Endothelial cell of umbilical vein (primary cell): ENCODE data around the gene SNN. TPM values are rescaled to one million over a fixed set of nuclear protein-coding genes. Genes with fewer than 3 reads are reported as not detected.

Experiments used
- BruUV-seq: library from RNA; stranded (reverse); fragments of 400-500 nt; replicated peaks from 2 replicates; lab custom pipeline; 2021; lab: Mats Ljungman, UMichigan
- CTCF ChIA-PET: fragments of 300-600, 350-600 bp; sonication (Branson Sonifier 250); formaldehyde crosslinking; loops from one replicate; lab custom pipeline; 2021; ENCODE audit warnings: antibody characterized with exemption, inconsistent platforms; lab: Charles Lee
- POLR2A ChIA-PET: fragments of 300-600, 350-600 bp; sonication (Branson Sonifier 250); formaldehyde crosslinking; loops from one replicate; lab custom pipeline; 2021; ENCODE audit warnings: antibody characterized with exemption, inconsistent platforms; lab: Charles Lee
- DNase-seq: peaks from one replicate; pipeline ENCODE4 v3.0.0-alpha.2; 2011; ENCODE audit warnings: low read depth, low spot score
- FAIRE-seq: peaks from 2 replicates; lab custom pipeline; 2011; peaks lifted over from hg19 to GRCh38; lab: Jason Lieb, UNC
- H2AFZ ChIP-seq: 2 replicates; pipeline ENCODE4 v1.6.0; 2012; ENCODE audit warnings: low read depth, low read length, control low read depth, inconsistent platforms
- H3K27ac ChIP-seq: 2 replicates; pipeline ENCODE4 v1.5.1; 2011; ENCODE audit warnings: low read depth, mild to moderate bottlenecking, control low read depth, low read length, moderate library complexity; ENCODE audit not compliant: insufficient read depth
- H3K27me3 ChIP-seq, 2 experiments: 2 replicates each; pipeline versions ENCODE4 v1.6.0 to v1.6.1; 2011; ENCODE audit warnings: low read length in 2 of 2, mixed read lengths in 1 of 2; ENCODE audit not compliant: control insufficient read depth in 2 of 2, insufficient read depth in 2 of 2
- H3K36me3 ChIP-seq, 2 experiments: 2 replicates in 1 of 2; 3 replicates in 1 of 2; pipeline ENCODE4 v1.5.1; 2011; ENCODE audit warnings: low read length in 2 of 2, mild to moderate bottlenecking in 1 of 2, moderate library complexity in 1 of 2; ENCODE audit not compliant: control insufficient read depth in 2 of 2, insufficient read depth in 2 of 2; ENCODE audit errors: extremely low read depth in 1 of 2
- H3K4me1 ChIP-seq: 3 replicates; pipeline ENCODE4 v1.5.1; 2011; ENCODE audit warnings: mild to moderate bottlenecking, low read length; ENCODE audit not compliant: control insufficient read depth, insufficient read depth; ENCODE audit errors: extremely low read depth
- H3K4me2 ChIP-seq: 2 replicates; pipeline ENCODE4 v1.6.1; 2011; ENCODE audit warnings: low read length, control low read depth, mixed read lengths; ENCODE audit not compliant: insufficient read depth
- H3K4me3 ChIP-seq, 3 experiments: fragments of 200-600 bp in 1 of 3; sonication (generic), shearing (Covaris generic) in 1 of 3; replicated peaks in 1 of 3; 2 replicates each; pipeline ENCODE4 v1.5.1; 2011 to 2016; ENCODE audit warnings: control low read depth in 3 of 3, low read length in 3 of 3, mild to moderate bottlenecking in 2 of 3, inconsistent platforms in 1 of 3, low read depth in 1 of 3, moderate library complexity in 1 of 3; ENCODE audit not compliant: insufficient read depth in 1 of 3
- H3K79me2 ChIP-seq: 2 replicates; pipeline ENCODE4 v1.6.0; 2012; ENCODE audit warnings: low read length, inconsistent platforms; ENCODE audit not compliant: control insufficient read depth, insufficient read depth
- H3K9ac ChIP-seq: replicated peaks from 2 replicates; pipeline ENCODE3; 2011; ENCODE audit warnings: low read length, control low read depth; ENCODE audit not compliant: insufficient read depth; ENCODE audit errors: extremely low read depth
- H3K9me1 ChIP-seq: replicated peaks from 3 replicates; pipeline ENCODE4 v1.6.0; 2011; ENCODE audit warnings: mild to moderate bottlenecking, low read length; ENCODE audit not compliant: control insufficient read depth, insufficient read depth; ENCODE audit errors: extremely low read depth
- H3K9me3 ChIP-seq: replicated peaks from 2 replicates; pipeline ENCODE4 v1.5.1; 2012; ENCODE audit warnings: low read length, inconsistent platforms; ENCODE audit not compliant: control insufficient read depth, insufficient read depth
- H4K20me1 ChIP-seq: replicated peaks from 2 replicates; pipeline ENCODE3; 2011; ENCODE audit warnings: mild to moderate bottlenecking, low read length; ENCODE audit not compliant: control insufficient read depth, insufficient read depth; ENCODE audit errors: extremely low read depth
- CTCF ChIP-seq, 2 donors: IDR thresholded peaks; 1 replicate in 1 of 2; 2 replicates in 1 of 2; pipeline ENCODE4 v1.5.1; 2011; ENCODE audit warnings: low read length in 2 of 2, mild to moderate bottlenecking in 2 of 2, moderate library complexity in 2 of 2, control low read depth in 1 of 2, inconsistent platforms in 1 of 2, low read depth in 1 of 2; ENCODE audit not compliant: insufficient read depth in 1 of 2; ENCODE audit errors: extremely low read depth in 1 of 2
- EZH2 ChIP-seq: IDR thresholded peaks from 2 replicates; pipeline ENCODE4 v1.6.1; 2012; ENCODE audit warnings: borderline replicate concordance, low read depth, mild to moderate bottlenecking, moderate library complexity, low read length, inconsistent platforms; ENCODE audit not compliant: severe bottlenecking
- FOS ChIP-seq: IDR thresholded peaks from 2 replicates; pipeline ENCODE4 v1.6.1; 2011; ENCODE audit warnings: mild to moderate bottlenecking, low read length, moderate library complexity, borderline replicate concordance; ENCODE audit not compliant: insufficient read depth
- JUN ChIP-seq: IDR thresholded peaks from 2 replicates; pipeline ENCODE4 v1.6.1; 2011; ENCODE audit warnings: borderline replicate concordance, low read depth; ENCODE audit not compliant: insufficient read length, insufficient read depth
- POLR2A ChIP-seq: IDR thresholded peaks from 2 replicates; pipeline ENCODE4 v1.6.1; 2012; ENCODE audit warnings: low read depth, mild to moderate bottlenecking, control low read depth, low read length
- POLR2AphosphoS5 ChIP-seq: IDR thresholded peaks from 2 replicates; pipeline ENCODE4 v1.6.1; 2012; ENCODE audit warnings: low read depth, mild to moderate bottlenecking, control low read depth, low read length, moderate library complexity; ENCODE audit not compliant: insufficient read depth
- dilution Hi-C: fragments of 300-500 bp; cut with MboI; formaldehyde crosslinking; loops from one replicate; pipeline ENCODE4 v1.15.0; 2019; ENCODE audit warnings: low sequenced_read_pairs; ENCODE audit not compliant: extremely low pct_ligation_motif_present
- intact Hi-C: fragments of 100-400 bp; cut with micrococcal nuclease; formaldehyde crosslinking; loops from one replicate; pipeline ENCODE4 v1.10.0; 2022
- polyA plus RNA-seq, 4 experiments: library from polyadenylated mRNA; depleted of rRNA in 3 of 4; stranded (reverse) in 3 of 4; unstranded in 1 of 4; fragments of >200 nt; gene quantifications; 2 replicates each; pipeline versions ENCODE4 v1.2.1 to v1.2.3, GENCODE V29; 2011 to 2012; ENCODE audit warnings: missing spikeins in 1 of 4
- total RNA-seq: library from RNA; stranded (reverse); gene quantifications from 2 replicates; pipeline ENCODE4 v1.2.3, GENCODE V29; 2021
- TF ChIP-seq, protein P1 (sequence below): IDR thresholded peaks from 2 replicates; pipeline ENCODE4 v1.6.1; 2011; ENCODE audit not compliant: insufficient read depth, insufficient read length

The SNN gene
- total and polyA plus RNA-seq, 2 donors (not counting 3 experiments of a cell fraction or from before 2014, with no cell fraction given) = 17.7 to 24.1 TPM

- dilution Hi-C loops (no loop called here), intact Hi-C loops (no loop called here)
- ChIA-PET POLR2A (no interaction called here), CTCF (no interaction called here)
- Histone ChIP-seq H3K9me3 (no peaks in the 10 kb centered on the region), H3K4me1 (no peaks in the 10 kb centered on the region), H3K4me2 (no peak overlapping the region), H4K20me1 (no peaks in the 10 kb centered on the region), H3K9me1 (no peaks in the 10 kb centered on the region), H3K4me3 (no peak overlapping the region), H3K79me2 (peaks cover 13% of the 10 kb centered on the region), H3K27me3 (no peaks in the 10 kb centered on the region), H3K36me3 (peaks cover 18% of the 10 kb centered on the region in 2 experiments), H3K27ac (no peak overlapping the region), H2AFZ (no peak overlapping the region), H3K9ac (no peak overlapping the region)
- no peak for TF ChIP-seq CTCF (IDR thresholded peaks at IDR 0.05; ENCODE audit: extremely low read depth in 1 of 2, insufficient read depth in 1 of 2, low read depth in 1 of 2, low read length in 2 of 2)
- TF ChIP-seq POLR2A = no peak
- no peak for TF ChIP-seq POLR2AphosphoS5
- no peak for TF ChIP-seq FOS
- TF ChIP-seq, protein P1, sequence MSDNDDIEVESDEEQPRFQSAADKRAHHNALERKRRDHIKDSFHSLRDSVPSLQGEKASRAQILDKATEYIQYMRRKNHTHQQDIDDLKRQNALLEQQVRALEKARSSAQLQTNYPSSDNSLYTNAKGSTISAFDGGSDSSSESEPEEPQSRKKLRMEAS = no peak
- TF ChIP-seq EZH2 = no peak
- no peak for TF ChIP-seq JUN
- no peak for FAIRE-seq
- DNase-seq = no peak
- no TSS peak for BruUV-seq
These were observed 59.7 kb downstream of the SNN start for GRCh38 chr16:11727796-11728543.

Other genes with a start within 250 kb of the SNN start
- 15.2 and 17.4 TPM in 2 replicates for gene LITAF, start 81.5 kb upstream of the SNN start, total RNA-seq
- 27.2 and 36.1 TPM in 2 replicates for gene LITAF, start 81.5 kb upstream of the SNN start, polyA plus RNA-seq
- gene TXNDC11, start 74.4 kb downstream of the SNN start, total RNA-seq = 37.1 and 42.5 TPM in 2 replicates
- gene TXNDC11, start 74.4 kb downstream of the SNN start, polyA plus RNA-seq = 66.0 and 66.8 TPM in 2 replicates
- 73.9 and 78.0 TPM in 2 replicates for gene ZC3H7A, start 128.8 kb downstream of the SNN start, total RNA-seq
- gene ZC3H7A, start 128.8 kb downstream of the SNN start, polyA plus RNA-seq = 32.6 and 44.1 TPM in 2 replicates
- gene RSL1D1, start 183.1 kb downstream of the SNN start, total RNA-seq = 127 and 132 TPM in 2 replicates
- gene RSL1D1, start 183.1 kb downstream of the SNN start, polyA plus RNA-seq = 9.5 and 17.0 TPM in 2 replicates
- 137 and 152 TPM in 2 replicates for gene GSPT1, start 247.5 kb downstream of the SNN start, total RNA-seq
- 31.2 and 40.3 TPM in 2 replicates for gene GSPT1, start 247.5 kb downstream of the SNN start, polyA plus RNA-seq